Activated T-cell treated with anti-CD3 and anti-CD28 coated beads, Interleukin-2, amount 50 U/mL, for 72 hours (primary cell): ENCODE measurements around the gene PTCHD4. TPM values are rescaled to one million over a fixed set of nuclear protein-coding genes. Genes with fewer than 3 reads are reported as not detected.

ENCODE experiments used
- ATAC-seq, 2 donors: fragments of 150-1000 bp; cut with Tn5 transposase; replicated peaks in 1 of 2; 2 replicates each; pipeline ENCODE4 v1.10.0; 2021; ENCODE audit warnings: moderate library complexity in 2 of 2, mild to moderate bottlenecking in 1 of 2
- DNase-seq, 2 donors: peaks; one replicate each; pipeline ENCODE4 v3.0.0; 2021 to 2022; ENCODE audit warnings: mixed read lengths in 1 of 2
- H3K27ac Mint-ChIP-seq: one replicate; pipeline ENCODE4 v1.8.0; 2022; ENCODE audit warnings: mild to moderate bottlenecking, moderate library complexity, mixed read lengths
- H3K27me3 Mint-ChIP-seq: one replicate; pipeline ENCODE4 v1.8.0; 2022; ENCODE audit warnings: low read depth, mixed read lengths
- H3K36me3 Mint-ChIP-seq, 2 donors: one replicate each; pipeline ENCODE4 v1.8.0; 2022; ENCODE audit warnings: mixed read lengths in 2 of 2, mild to moderate bottlenecking in 1 of 2; ENCODE audit not compliant: insufficient read depth in 2 of 2
- H3K4me1 Mint-ChIP-seq: one replicate; pipeline ENCODE4 v1.8.0; 2022; ENCODE audit warnings: low read depth, mixed read lengths
- H3K4me3 Mint-ChIP-seq, 2 donors: one replicate each; pipeline ENCODE4 v1.8.0; 2022; ENCODE audit warnings: mild to moderate bottlenecking in 2 of 2, mixed read lengths in 2 of 2, moderate library complexity in 2 of 2
- H3K9me3 Mint-ChIP-seq, 2 donors: one replicate each; pipeline ENCODE4 v1.8.0; 2022; ENCODE audit warnings: mixed read lengths in 2 of 2
- total RNA-seq, 2 donors: library from RNA; stranded (reverse); gene quantifications; one replicate each; pipeline ENCODE4 v1.2.3, GENCODE V29; 2022

Gene PTCHD4
- total RNA-seq, 2 donors from 2014 or later = not detected

- Mint-ChIP-seq H3K4me3 (no peak overlapping the region), H3K9me3 (no peaks in the 10 kb centered on the region), H3K27ac (no peak overlapping the region), H3K4me1 (no peaks in the 10 kb centered on the region), H3K27me3 (peaks cover 33% of the 10 kb centered on the region), H3K36me3 (peaks cover 0 to 1% of the 10 kb centered on the region in 2 donors)
- ATAC-seq (no peak), DNase-seq (no peak)
Measured at GRCh38 chr6:48067148-48067712, 43.8 kb downstream of the PTCHD4 start.

DNA sequence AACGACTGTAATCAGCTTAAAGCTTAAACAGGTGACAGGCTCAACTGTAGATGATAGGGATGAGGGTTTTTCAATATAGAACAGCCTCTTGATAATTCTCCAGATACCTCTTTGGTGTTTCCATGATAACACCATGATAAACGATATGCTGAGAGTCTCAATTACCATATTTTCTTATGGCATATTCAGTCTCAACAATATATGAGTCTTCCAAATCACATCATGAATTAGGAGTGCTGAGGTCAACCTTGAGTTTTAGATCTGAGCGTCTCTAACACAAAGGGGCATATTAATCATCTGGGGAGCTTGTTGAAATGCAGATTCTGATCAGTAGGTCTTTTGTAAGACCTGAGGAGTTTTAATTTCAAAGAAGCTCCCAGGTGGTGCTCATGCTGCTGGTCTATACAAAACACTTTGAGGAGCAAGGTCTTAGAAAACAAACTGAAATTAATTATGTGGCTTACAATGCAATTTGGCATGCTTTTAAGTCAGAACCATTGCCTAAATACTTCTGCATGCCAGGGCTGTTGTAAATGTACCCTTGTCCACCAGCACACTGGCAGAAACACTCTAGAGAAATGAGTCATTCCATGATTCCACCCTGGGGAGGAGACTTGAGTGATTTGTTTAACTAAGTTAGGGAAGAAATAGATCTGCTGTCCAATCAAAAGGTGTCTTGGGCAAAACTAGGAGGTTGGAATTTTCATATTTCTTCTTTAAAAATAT lies 49.6 kb downstream of the PTCHD4 start:
- H3K27ac Mint-ChIP-seq = no peak overlapping the region
- H3K36me3 Mint-ChIP-seq = no peaks in the 10 kb centered on the region
- H3K9me3 Mint-ChIP-seq = peaks cover 0 to 5% of the 10 kb centered on the region in 2 donors
- ATAC-seq = no peak
- no peak for DNase-seq
- H3K27me3 Mint-ChIP-seq = peaks cover 4% of the 10 kb centered on the region
- no peak overlapping the region for H3K4me3 Mint-ChIP-seq
- H3K4me1 Mint-ChIP-seq = no peaks in the 10 kb centered on the region
